Measurements from ENCODE around the gene MAPK8.

GRCh38 chr10:48364659-48365405 lies 58.4 kb downstream of the MAPK8 start:
- TF ChIP-seq ZNF513 (tag by site-specific recombination; IDR thresholded peaks at IDR 0.05): no peak
- TF ChIP-seq ZBTB11 (tag by site-specific recombination; conservative IDR thresholded peaks at IDR 0.05; ENCODE audit: low read depth): no peak
- no peak for TF ChIP-seq CTCF (tag by site-specific recombination; IDR thresholded peaks at IDR 0.05)
- no peak for TF ChIP-seq ZNF140 (tag by site-specific recombination; IDR thresholded peaks at IDR 0.05)
- TF ChIP-seq PBX3 (CRISPR knock-in tag; IDR thresholded peaks at IDR 0.05): no peak
- no peak for TF ChIP-seq ZNF830 (tag by site-specific recombination; IDR thresholded peaks at IDR 0.05; ENCODE audit: low read depth)
- no peak for TF ChIP-seq OVOL3 (tag by site-specific recombination; IDR thresholded peaks at IDR 0.05)
- TF ChIP-seq ZBTB26 (tag by site-specific recombination; optimal IDR thresholded peaks at IDR 0.05): no peak
- TF ChIP-seq ZNF302 (tag by site-specific recombination; IDR thresholded peaks at IDR 0.05; ENCODE audit: low read depth): no peak
- TF ChIP-seq BCL11B (tag by site-specific recombination; IDR thresholded peaks at IDR 0.05; ENCODE audit: low read depth): no peak
- no peak for TF ChIP-seq REST (tag by site-specific recombination; IDR thresholded peaks at IDR 0.05)

Data from HEK293 (cell line).